Pancreas (tissue), 10 donors: ENCODE data around the gene SH3RF3. TPM values are rescaled to one million over a fixed set of nuclear protein-coding genes. Genes with fewer than 3 reads are reported as not detected.
A peak's percentile ranks its signal among the peaks of the same experiment; 100 is the strongest.

Source experiments
- ATAC-seq, 4 donors: fragments of 200-7000 bp; cut with Tn5 transposase; one replicate each; pipeline versions ENCODE4 v1.8.0 to v1.9.1; 2020; ENCODE audit warnings: mild to moderate bottlenecking in 4 of 4, moderate library complexity in 4 of 4
- DNase-seq, 6 donors: peaks; one replicate each; pipeline ENCODE4 v3.0.0-alpha.2; 2020
- FAIRE-seq: peaks from 2 replicates; lab custom pipeline; 2012; peaks lifted over from hg19 to GRCh38; lab: Jason Lieb, UNC
- H3K27ac ChIP-seq, 4 donors: fragments of 200-600 bp; sonication (generic); 1 replicate in 3 of 4; 2 replicates in 1 of 4; pipeline versions ENCODE4 v1.5.0 to v1.8.0; 2020
- H3K27me3 ChIP-seq, 4 donors: fragments of 200-600 bp; one replicate each; pipeline ENCODE4 v1.8.0; 2021
- H3K36me3 ChIP-seq, 3 donors: fragments of 200-600 bp; sonication (generic) in 1 of 3; one replicate each; pipeline versions ENCODE4 v1.5.0 to v1.8.0; 2020 to 2021
- H3K4me1 ChIP-seq, 3 donors: fragments of 200-600 bp; one replicate each; pipeline ENCODE4 v1.8.0; 2021
- H3K4me3 ChIP-seq, 4 donors: fragments of 200-600 bp; sonication (generic) in 2 of 4; one replicate each; pipeline versions ENCODE4 v1.5.0 to v1.8.0; 2020 to 2021
- H3K9me3 ChIP-seq, 4 donors: fragments of 200-600 bp; one replicate each; pipeline ENCODE4 v1.8.0; 2021
- WGBS, 2 donors: extraction: QIAGEN DNeasy Blood & Tissue Kit; methylation state at CpG; one replicate each; pipeline ENCODE4 v1.1.7; 2013; 5-methylcytosine and 5-hydroxymethylcytosine counted together
- intact Hi-C, 3 donors: fragments of 100-400 bp; cut with DNase I; formaldehyde crosslinking; loops; one replicate each; pipeline versions ENCODE4 v1.11.1 to v1.14.2; 2022
- polyA plus RNA-seq, 2 donors: library from polyadenylated mRNA; stranded (reverse); fragments of 200-250 nt; gene quantifications; one replicate each; pipeline ENCODE4 v1.2.3, GENCODE V29; 2013
- total RNA-seq, 6 donors: library from RNA; stranded (reverse); fragmentation: NEBNext Ultra II Directional in 4 of 6; extraction: Animal tissue kit (Norgen Biotek cat#: 25700) in 4 of 6; gene quantifications; one replicate each; pipeline versions ENCODE4 v1.2.1 to v1.2.4, GENCODE V29; 2021 to 2023
- TF ChIP-seq, protein P1 (sequence below), 4 donors: fragments of 200-600 bp; sonication (generic) in 3 of 4; IDR thresholded peaks; one replicate each; pipeline versions ENCODE4 v1.5.0 to v1.8.0; 2021; ENCODE audit warnings: antibody characterized with exemption in 4 of 4
- donor health status: healthy with polysubstance abuse.
- donor health status: DM: no; HTN: no; CAD: no; lungs with moderate emphysema.
- donor health status: DM: no; HTN: no; CAD: no.
- donor health status: control.
- donor health status: control.
- donor health status: Bipolar disorder and iron deficiency.
- donor health status: DM: yes; HTN: yes; CAD: no.
- donor health status: DM: no; HTN: no; CAD: no.
- donor health status: DM: no; HTN: no; CAD: no.
- donor health status: DM: yes; HTN: yes; CAD: no.

Gene SH3RF3
- total and polyA plus RNA-seq, 8 donors = 1.1 to 3.5 (median 1.8) TPM

DNA sequence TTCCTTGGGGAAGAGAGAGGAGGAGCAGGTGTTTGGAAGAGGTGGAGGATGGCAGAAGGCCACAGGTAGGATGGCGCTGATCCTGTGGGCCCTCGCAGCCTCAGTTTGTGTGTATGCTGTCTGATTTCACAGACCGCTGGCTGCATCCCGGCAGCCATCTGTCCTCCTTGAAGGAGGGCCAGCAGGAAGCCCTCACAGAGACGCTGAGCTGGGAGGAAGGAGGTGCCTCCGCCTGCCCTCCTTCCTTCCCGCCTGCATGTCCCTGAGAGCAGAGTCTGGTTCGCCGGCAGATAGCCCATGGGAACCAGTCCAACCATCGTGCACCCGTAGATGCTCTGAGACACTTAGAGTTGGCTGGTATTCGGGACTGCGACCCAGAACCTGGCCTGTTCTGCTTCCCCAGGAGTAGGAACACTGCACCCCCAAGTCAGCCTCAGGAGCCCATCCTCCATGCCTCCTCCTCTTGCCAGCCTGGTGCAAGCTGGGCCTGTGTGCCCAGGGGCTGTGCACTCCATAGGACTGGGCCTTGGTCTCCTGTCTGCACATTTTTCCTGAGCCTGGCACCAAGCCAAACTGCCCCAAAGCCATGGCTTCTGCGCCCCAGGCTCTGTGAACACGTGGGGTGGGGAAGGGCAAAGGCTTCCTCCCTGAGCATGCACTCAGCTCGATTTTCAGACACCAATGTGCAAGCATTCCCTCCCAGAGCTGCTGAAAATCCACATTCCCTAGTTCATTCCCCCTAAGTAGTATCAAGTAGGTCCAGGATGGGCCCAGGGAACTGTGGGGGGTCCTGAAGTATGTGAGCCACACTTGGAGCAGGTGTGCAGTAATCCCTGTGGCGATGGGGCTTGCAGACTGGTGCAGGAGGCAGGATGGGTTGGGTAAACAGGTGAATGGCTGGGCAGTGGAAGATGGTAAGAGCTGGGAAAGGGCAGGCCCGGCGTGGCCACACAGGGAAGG is 369.2 kb downstream of the SH3RF3 start:
- DNase-seq (no peak), ATAC-seq (no peak), FAIRE-seq (no peak)
- intact Hi-C loops = no loop called here
- H3K27me3 ChIP-seq = no peaks in the 10 kb centered on the region
- H3K4me1 ChIP-seq = no peaks in the 10 kb centered on the region
- WGBS, 2 donors = 75 to 81% methylated on average over 19 of the region's 19 CpGs
- no peaks in the 10 kb centered on the region for H3K36me3 ChIP-seq
- no peak overlapping the region for H3K27ac ChIP-seq
- no peaks in the 10 kb centered on the region for H3K9me3 ChIP-seq
- H3K4me3 ChIP-seq = no peak overlapping the region
- TF ChIP-seq, protein P1, sequence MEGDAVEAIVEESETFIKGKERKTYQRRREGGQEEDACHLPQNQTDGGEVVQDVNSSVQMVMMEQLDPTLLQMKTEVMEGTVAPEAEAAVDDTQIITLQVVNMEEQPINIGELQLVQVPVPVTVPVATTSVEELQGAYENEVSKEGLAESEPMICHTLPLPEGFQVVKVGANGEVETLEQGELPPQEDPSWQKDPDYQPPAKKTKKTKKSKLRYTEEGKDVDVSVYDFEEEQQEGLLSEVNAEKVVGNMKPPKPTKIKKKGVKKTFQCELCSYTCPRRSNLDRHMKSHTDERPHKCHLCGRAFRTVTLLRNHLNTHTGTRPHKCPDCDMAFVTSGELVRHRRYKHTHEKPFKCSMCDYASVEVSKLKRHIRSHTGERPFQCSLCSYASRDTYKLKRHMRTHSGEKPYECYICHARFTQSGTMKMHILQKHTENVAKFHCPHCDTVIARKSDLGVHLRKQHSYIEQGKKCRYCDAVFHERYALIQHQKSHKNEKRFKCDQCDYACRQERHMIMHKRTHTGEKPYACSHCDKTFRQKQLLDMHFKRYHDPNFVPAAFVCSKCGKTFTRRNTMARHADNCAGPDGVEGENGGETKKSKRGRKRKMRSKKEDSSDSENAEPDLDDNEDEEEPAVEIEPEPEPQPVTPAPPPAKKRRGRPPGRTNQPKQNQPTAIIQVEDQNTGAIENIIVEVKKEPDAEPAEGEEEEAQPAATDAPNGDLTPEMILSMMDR (IDR thresholded peaks at IDR 0.05) = no peak

- Histone ChIP-seq H3K4me3 (no peak overlapping the region), H3K27me3 (no peaks in the 10 kb centered on the region), H3K9me3 (no peaks in the 10 kb centered on the region), H3K36me3 (no peaks in the 10 kb centered on the region), H3K27ac (no peak overlapping the region), H3K4me1 (no peaks in the 10 kb centered on the region)
- FAIRE-seq = no peak
- 83 to 88% methylated on average over 14 to 15 of the region's 15 CpGs for WGBS, 2 donors
- no peak for DNase-seq
- TF ChIP-seq, protein P1 (IDR thresholded peaks at IDR 0.05) = no peak
- ATAC-seq = no peak
- intact Hi-C loops = no loop called here
Observed at GRCh38 chr2:109498906-109499305, 369.9 kb downstream of the SH3RF3 start.

GRCh38 chr2:109499566-109499965 is 370.6 kb downstream of the SH3RF3 start:
- Histone ChIP-seq H3K27me3 (no peaks in the 10 kb centered on the region), H3K4me3 (no peak overlapping the region), H3K4me1 (no peaks in the 10 kb centered on the region), H3K9me3 (no peaks in the 10 kb centered on the region), H3K36me3 (no peaks in the 10 kb centered on the region), H3K27ac (no peak overlapping the region)
- peak in 3 of 4 donors; percentile 64 to 83 (median 78) for ATAC-seq
- TF ChIP-seq, protein P1 (IDR thresholded peaks at IDR 0.05) = no peak
- intact Hi-C loops = no loop called here
- FAIRE-seq = no peak
- no peak for DNase-seq
- 18 to 29% methylated on average over 5 of the region's 5 CpGs for WGBS, 2 donors

GRCh38 chr2:109500910-109501309 is 371.9 kb downstream of the SH3RF3 start:
- Histone ChIP-seq H3K9me3 (no peaks in the 10 kb centered on the region), H3K36me3 (no peaks in the 10 kb centered on the region), H3K4me3 (no peak overlapping the region), H3K27me3 (no peaks in the 10 kb centered on the region), H3K4me1 (no peaks in the 10 kb centered on the region), H3K27ac (no peak overlapping the region)
- intact Hi-C loops = no loop called here
- TF ChIP-seq, protein P1 (IDR thresholded peaks at IDR 0.05) = no peak
- FAIRE-seq (no peak), ATAC-seq (no peak), DNase-seq (no peak)
- WGBS, 2 donors = 82 to 88% methylated on average over 8 of the region's 8 CpGs

DNA sequence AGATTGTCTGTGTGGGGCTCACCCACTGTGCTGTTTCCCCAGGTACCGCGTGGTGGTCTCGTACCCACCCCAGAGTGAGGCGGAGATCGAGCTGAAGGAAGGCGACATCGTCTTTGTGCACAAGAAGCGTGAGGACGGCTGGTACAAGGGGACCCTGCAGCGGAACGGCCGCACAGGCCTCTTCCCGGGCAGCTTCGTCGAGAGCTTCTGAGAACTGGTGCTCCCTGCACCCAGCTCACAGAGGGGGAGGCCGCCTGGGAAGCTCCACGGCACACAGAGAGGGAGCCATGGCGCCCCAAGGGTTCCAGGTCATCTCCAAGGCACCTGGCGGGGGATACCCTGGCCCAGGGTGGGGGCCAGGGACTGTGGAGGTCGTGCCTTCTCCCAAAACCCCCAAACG is 372.5 kb downstream of the SH3RF3 start:
- H3K27ac ChIP-seq = no peak overlapping the region
- intact Hi-C loops = no loop called here
- TF ChIP-seq, protein P1 (IDR thresholded peaks at IDR 0.05) = no peak
- H3K4me1 ChIP-seq = no peaks in the 10 kb centered on the region
- no peaks in the 10 kb centered on the region for H3K9me3 ChIP-seq
- no peak for DNase-seq
- ATAC-seq = no peak
- 78 to 84% methylated on average over 21 of the region's 21 CpGs for WGBS, 2 donors
- H3K27me3 ChIP-seq = no peaks in the 10 kb centered on the region
- FAIRE-seq = no peak
- H3K36me3 ChIP-seq = no peaks in the 10 kb centered on the region
- no peak overlapping the region for H3K4me3 ChIP-seq
